Airway epithelial cell (primary cell): ENCODE measurements around the gene WDR6. TPM values are rescaled to one million over a fixed set of nuclear protein-coding genes. Genes with fewer than 3 reads are reported as not detected.

Experiments used
- total RNA-seq: library from RNA; depleted of rRNA; stranded (reverse); fragments of >200 nt; gene quantifications from 2 replicates; pipeline ENCODE4 v1.2.3, GENCODE V29; 2015

Gene WDR6
- total RNA-seq = 64.4 and 65.5 TPM in 2 replicates

GRCh38 chr3:49007068-49007770, at the start of gene WDR6:
Gene WDR6 (plus strand): TSS chr3:49007391. CDS start chr3:49007432, 41 bp downstream.

GRCh38 chr3:48989796-48990635, 17.2 kb upstream of the WDR6 start, which contains the start of gene P4HTM:
Gene P4HTM (plus strand): TSS chr3:48990241. CDS start chr3:48990257, 16 bp downstream.

GRCh38 chr3:49017971-49018706, 10.9 kb downstream of the WDR6 start, which contains the start of gene DALRD3:
Gene DALRD3 (minus strand): TSS chr3:49018580. CDS start chr3:49018564, 16 bp downstream.

GRCh38 chr3:49021813-49022687, 14.9 kb downstream of the WDR6 start, which contains the start of gene NDUFAF3:
Gene NDUFAF3 (plus strand): TSS chr3:49022121. CDS start chr3:49022145, 24 bp downstream.

GRCh38 chr3:49028673-49029562, 21.7 kb downstream of the WDR6 start, which contains the start of gene IMPDH2:
Gene IMPDH2 (minus strand): TSS chr3:49029398. CDS start chr3:49029350, 48 bp downstream.

Other genes with a start within 250 kb of the WDR6 start
- gene PRKAR2A, start 159.5 kb upstream of the WDR6 start, total RNA-seq = 35.0 and 41.8 TPM in 2 replicates
- 9.5 and 11.5 TPM in 2 replicates for gene SLC25A20, start 108.5 kb upstream of the WDR6 start, total RNA-seq
- gene ARIH2, start 88.5 kb upstream of the WDR6 start, total RNA-seq = 47.5 and 55.1 TPM in 2 replicates
- 13.9 and 15.2 TPM in 2 replicates for gene P4HTM, start 17.1 kb upstream of the WDR6 start, total RNA-seq
- gene DALRD3, start 11.2 kb downstream of the WDR6 start, total RNA-seq = 34.7 and 45.6 TPM in 2 replicates
- gene NDUFAF3, start 14.7 kb downstream of the WDR6 start, total RNA-seq = 92.2 and 212 TPM in 2 replicates
- 290 and 302 TPM in 2 replicates for gene IMPDH2, start 22.0 kb downstream of the WDR6 start, total RNA-seq
- 47.2 and 67.1 TPM in 2 replicates for gene QRICH1, start 86.7 kb downstream of the WDR6 start, total RNA-seq
- gene QARS1, start 97.4 kb downstream of the WDR6 start, total RNA-seq = 269 and 298 TPM in 2 replicates
- gene USP19, start 113.4 kb downstream of the WDR6 start, total RNA-seq = 41.0 and 42.1 TPM in 2 replicates
- 112 and 135 TPM in 2 replicates for gene LAMB2, start 125.7 kb downstream of the WDR6 start, total RNA-seq
- 37.9 and 42.0 TPM in 2 replicates for gene CCDC71, start 158.9 kb downstream of the WDR6 start, total RNA-seq
- 36.3 and 42.4 TPM in 2 replicates for gene KLHDC8B, start 164.2 kb downstream of the WDR6 start, total RNA-seq